ENCODE measurements around the gene INTS4.
"Not testable (repeated sequence)": the region's sequence is repeated elsewhere in the genome, so short reads cannot be mapped to it uniquely, and the experiment has no call there.

Gene INTS4, protein sequence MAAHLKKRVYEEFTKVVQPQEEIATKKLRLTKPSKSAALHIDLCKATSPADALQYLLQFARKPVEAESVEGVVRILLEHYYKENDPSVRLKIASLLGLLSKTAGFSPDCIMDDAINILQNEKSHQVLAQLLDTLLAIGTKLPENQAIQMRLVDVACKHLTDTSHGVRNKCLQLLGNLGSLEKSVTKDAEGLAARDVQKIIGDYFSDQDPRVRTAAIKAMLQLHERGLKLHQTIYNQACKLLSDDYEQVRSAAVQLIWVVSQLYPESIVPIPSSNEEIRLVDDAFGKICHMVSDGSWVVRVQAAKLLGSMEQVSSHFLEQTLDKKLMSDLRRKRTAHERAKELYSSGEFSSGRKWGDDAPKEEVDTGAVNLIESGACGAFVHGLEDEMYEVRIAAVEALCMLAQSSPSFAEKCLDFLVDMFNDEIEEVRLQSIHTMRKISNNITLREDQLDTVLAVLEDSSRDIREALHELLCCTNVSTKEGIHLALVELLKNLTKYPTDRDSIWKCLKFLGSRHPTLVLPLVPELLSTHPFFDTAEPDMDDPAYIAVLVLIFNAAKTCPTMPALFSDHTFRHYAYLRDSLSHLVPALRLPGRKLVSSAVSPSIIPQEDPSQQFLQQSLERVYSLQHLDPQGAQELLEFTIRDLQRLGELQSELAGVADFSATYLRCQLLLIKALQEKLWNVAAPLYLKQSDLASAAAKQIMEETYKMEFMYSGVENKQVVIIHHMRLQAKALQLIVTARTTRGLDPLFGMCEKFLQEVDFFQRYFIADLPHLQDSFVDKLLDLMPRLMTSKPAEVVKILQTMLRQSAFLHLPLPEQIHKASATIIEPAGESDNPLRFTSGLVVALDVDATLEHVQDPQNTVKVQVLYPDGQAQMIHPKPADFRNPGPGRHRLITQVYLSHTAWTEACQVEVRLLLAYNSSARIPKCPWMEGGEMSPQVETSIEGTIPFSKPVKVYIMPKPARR

GRCh38 chr11:77994434-77995362 is at the start of gene INTS4:
TSS of gene INTS4 (minus strand) at chr11:77994668. CDS start at chr11:77994643, 25 bp downstream.
- peak; percentile 94 for DNase-seq (ENCODE audit: extremely low spot score)
- CTCF ChIA-PET, result interaction anchor here (0.5 to 0.7 kb wide), 2 partner anchors 24 to 26 kb away, joined by 3 to 4 read pairs; no protein-coding TSS in a partner anchor
- TF ChIP-seq ARNT (IDR thresholded peaks at IDR 0.05), result no peak
- peak; percentile 58; the same call in 1 of the 2 replicates for TF ChIP-seq ELF4 (IDR thresholded peaks at IDR 0.05)
- TF ChIP-seq FOXM1 (IDR thresholded peaks at IDR 0.05; ENCODE audit: borderline replicate concordance), result peak; percentile 80; the same call in 1 of the 2 replicates
- TF ChIP-seq ZNF384 (IDR thresholded peaks at IDR 0.05), result peak; percentile 69
- TF ChIP-seq, protein P1, sequence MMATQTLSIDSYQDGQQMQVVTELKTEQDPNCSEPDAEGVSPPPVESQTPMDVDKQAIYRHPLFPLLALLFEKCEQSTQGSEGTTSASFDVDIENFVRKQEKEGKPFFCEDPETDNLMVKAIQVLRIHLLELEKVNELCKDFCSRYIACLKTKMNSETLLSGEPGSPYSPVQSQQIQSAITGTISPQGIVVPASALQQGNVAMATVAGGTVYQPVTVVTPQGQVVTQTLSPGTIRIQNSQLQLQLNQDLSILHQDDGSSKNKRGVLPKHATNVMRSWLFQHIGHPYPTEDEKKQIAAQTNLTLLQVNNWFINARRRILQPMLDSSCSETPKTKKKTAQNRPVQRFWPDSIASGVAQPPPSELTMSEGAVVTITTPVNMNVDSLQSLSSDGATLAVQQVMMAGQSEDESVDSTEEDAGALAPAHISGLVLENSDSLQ (IDR thresholded peaks at IDR 0.05), result peak; percentile 98
- TF ChIP-seq LEF1 (IDR thresholded peaks at IDR 0.05; ENCODE audit: borderline replicate concordance), result no peak
- peak; percentile 75 for TF ChIP-seq L3MBTL2 (conservative IDR thresholded peaks at IDR 0.05)
- POLR2A ChIA-PET, result interaction anchor here (0.7 to 2.3 kb wide), 21 partner anchors 13 to 357 kb away, joined by 3 to 20 read pairs (median 5); partner anchors contain the start of genes AAMDC, ALG8, CLNS1A and NDUFC2

GRCh38 chr11:78041843-78042440 is 47.5 kb upstream of the INTS4 start:
- ChIA-PET CTCF (no interaction called here), POLR2A (no interaction called here)
- no peak for DNase-seq (ENCODE audit: extremely low spot score)
- TF ChIP-seq FOXK2 (IDR thresholded peaks at IDR 0.05) (no peak), NFRKB (IDR thresholded peaks at IDR 0.05) (no peak), ARNT (IDR thresholded peaks at IDR 0.05) (no peak), BHLHE40 (IDR thresholded peaks at IDR 0.05; ENCODE audit: borderline replicate concordance) (no peak), SUZ12 (IDR thresholded peaks at IDR 0.05) (no peak), FOXM1 (IDR thresholded peaks at IDR 0.05; ENCODE audit: borderline replicate concordance) (no peak), TARDBP (IDR thresholded peaks at IDR 0.05) (no peak), HDGF (IDR thresholded peaks at IDR 0.05; ENCODE audit: borderline replicate concordance) (no peak), ZNF384 (IDR thresholded peaks at IDR 0.05) (no peak), LEF1 (IDR thresholded peaks at IDR 0.05; ENCODE audit: borderline replicate concordance) (no peak), CTBP1 (IDR thresholded peaks at IDR 0.05; ENCODE audit: borderline replicate concordance) (no peak), FOXA1 (IDR thresholded peaks at IDR 0.05) (no peak), SP1 (IDR thresholded peaks at IDR 0.05) (no peak), L3MBTL2 (conservative IDR thresholded peaks at IDR 0.05) (no peak), ELF4 (IDR thresholded peaks at IDR 0.05) (no peak)
- TF ChIP-seq, protein P1 (IDR thresholded peaks at IDR 0.05), result no peak

GRCh38 chr11:78041380-78041719 is 46.9 kb upstream of the INTS4 start:
- POLR2A ChIA-PET, result interaction anchor here (0.6 to 1.5 kb wide), 2 partner anchors 10 to 99 kb away, joined by 3 read pairs; no protein-coding TSS in a partner anchor
- DNase-seq (ENCODE audit: extremely low spot score); CTCF ChIA-PET: not testable (repeated sequence)

DNA sequence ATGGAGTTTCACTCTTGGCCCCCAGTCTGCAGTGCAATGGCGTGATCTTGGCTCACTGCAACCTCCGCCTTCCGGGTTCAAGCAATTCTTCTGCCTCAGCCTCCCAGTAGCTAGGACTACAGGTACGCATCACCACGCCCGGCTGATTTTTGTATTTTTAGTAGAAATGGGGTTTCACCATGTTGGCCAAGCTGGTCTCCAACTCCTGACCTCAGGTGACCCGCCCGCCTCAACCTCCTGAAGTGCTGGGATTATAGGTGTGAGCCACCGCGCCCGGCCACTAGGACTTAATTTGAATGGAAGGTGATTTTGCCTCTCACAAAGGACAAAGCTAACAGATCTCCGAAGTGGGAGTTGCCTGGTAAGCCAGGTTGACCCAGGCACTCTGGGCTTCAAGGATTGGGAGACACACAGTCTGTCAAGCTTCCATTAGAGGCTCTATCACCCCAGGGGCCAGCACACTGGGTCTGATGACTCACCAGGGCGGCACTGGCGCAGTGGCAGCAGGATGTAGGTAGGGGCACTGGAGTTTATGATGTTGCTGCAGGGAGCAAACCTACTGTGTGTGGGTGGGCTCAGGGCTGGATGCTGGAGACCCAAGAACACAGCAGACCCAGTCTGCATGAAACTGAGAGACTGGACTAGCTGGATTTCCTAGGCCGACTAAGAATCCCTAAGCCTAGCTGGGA is 46.4 kb upstream of the INTS4 start:
- DNase-seq (ENCODE audit: extremely low spot score), result no peak
- ChIA-PET POLR2A (interaction anchor here (0.6 to 1.5 kb wide), 2 partner anchors 10 to 99 kb away, joined by 3 read pairs; no protein-coding TSS in a partner anchor), CTCF (no interaction called here)
- TF ChIP-seq FOXM1 (IDR thresholded peaks at IDR 0.05; ENCODE audit: borderline replicate concordance), result no peak
- TF ChIP-seq L3MBTL2 (conservative IDR thresholded peaks at IDR 0.05), result no peak
- no peak for TF ChIP-seq ZNF384 (IDR thresholded peaks at IDR 0.05)
- no peak for TF ChIP-seq TARDBP (IDR thresholded peaks at IDR 0.05)
- TF ChIP-seq, protein P1 (IDR thresholded peaks at IDR 0.05), result no peak
- TF ChIP-seq HDGF (IDR thresholded peaks at IDR 0.05; ENCODE audit: borderline replicate concordance), result no peak
- TF ChIP-seq SUZ12 (IDR thresholded peaks at IDR 0.05), result no peak
- no peak for TF ChIP-seq BHLHE40 (IDR thresholded peaks at IDR 0.05; ENCODE audit: borderline replicate concordance)
